Left lung (tissue), 10 donors: ENCODE data around the gene PPP2R3B. TPM values are rescaled to one million over a fixed set of nuclear protein-coding genes. Genes with fewer than 3 reads are reported as not detected.

ENCODE experiments used
- ATAC-seq: fragments of 200-7000 bp; cut with Tn5 transposase; one replicate; pipeline ENCODE4 v1.9.1; 2020; ENCODE audit warnings: moderate library complexity
- DNase-seq, 4 donors: peaks; one replicate each; pipeline ENCODE4 v3.0.0-alpha.2; 2013 to 2020
- H3K27ac ChIP-seq, 2 donors: fragments of 200-600 bp; sonication (generic) in 1 of 2; one replicate each; pipeline versions ENCODE4 v1.5.0 to v1.8.0; 2020 to 2021
- H3K27me3 ChIP-seq, 2 donors: fragments of 200-600 bp; sonication (generic) in 1 of 2; one replicate each; pipeline versions ENCODE4 v1.5.0 to v1.8.0; 2020 to 2021
- H3K36me3 ChIP-seq, 2 donors: fragments of 200-600 bp; sonication (generic) in 1 of 2; one replicate each; pipeline versions ENCODE4 v1.5.0 to v1.8.0; 2020 to 2021
- H3K4me1 ChIP-seq, 2 donors: fragments of 200-600 bp; one replicate each; pipeline ENCODE4 v1.8.0; 2021
- H3K4me3 ChIP-seq, 2 donors: fragments of 200-600 bp; sonication (generic) in 1 of 2; one replicate each; pipeline versions ENCODE4 v1.5.0 to v1.8.0; 2020 to 2021; ENCODE audit warnings: mild to moderate bottlenecking in 1 of 2
- H3K9me3 ChIP-seq, 2 donors: fragments of 200-600 bp; sonication (generic) in 1 of 2; one replicate each; pipeline versions ENCODE4 v1.5.0 to v1.8.0; 2020 to 2021
- intact Hi-C, 2 donors: fragments of 100-400 bp; cut with DNase I; formaldehyde crosslinking; loops; one replicate each; pipeline versions ENCODE4 v1.11.2 to v1.14.2; 2022
- polyA plus RNA-seq, 6 donors: library from polyadenylated mRNA; unstranded; fragments of 120-200 nt; gene quantifications; one replicate each; pipeline ENCODE4 v1.2.1, GENCODE V29; 2013; ENCODE audit not compliant: insufficient read length in 6 of 6
- total RNA-seq, 2 donors: library from RNA; stranded (reverse); fragmentation: NEBNext Ultra II Directional; extraction: Animal tissue kit (Norgen Biotek cat#: 25700); gene quantifications; one replicate each; pipeline ENCODE4 v1.2.1, GENCODE V29; 2021
- TF ChIP-seq, protein P1 (sequence below), 2 donors: fragments of 200-600 bp; sonication (generic) in 1 of 2; IDR thresholded peaks; one replicate each; pipeline versions ENCODE4 v1.5.0 to v1.8.0; 2021; ENCODE audit warnings: antibody characterized with exemption in 2 of 2
- donor health status: DM: no; HTN: yes; CAD: no.
- donor health status: DM: no; HTN: no; CAD: no.

The PPP2R3B gene
- total and polyA plus RNA-seq, 8 donors, result 11.2 to 35.2 (median 20.5) TPM

DNA sequence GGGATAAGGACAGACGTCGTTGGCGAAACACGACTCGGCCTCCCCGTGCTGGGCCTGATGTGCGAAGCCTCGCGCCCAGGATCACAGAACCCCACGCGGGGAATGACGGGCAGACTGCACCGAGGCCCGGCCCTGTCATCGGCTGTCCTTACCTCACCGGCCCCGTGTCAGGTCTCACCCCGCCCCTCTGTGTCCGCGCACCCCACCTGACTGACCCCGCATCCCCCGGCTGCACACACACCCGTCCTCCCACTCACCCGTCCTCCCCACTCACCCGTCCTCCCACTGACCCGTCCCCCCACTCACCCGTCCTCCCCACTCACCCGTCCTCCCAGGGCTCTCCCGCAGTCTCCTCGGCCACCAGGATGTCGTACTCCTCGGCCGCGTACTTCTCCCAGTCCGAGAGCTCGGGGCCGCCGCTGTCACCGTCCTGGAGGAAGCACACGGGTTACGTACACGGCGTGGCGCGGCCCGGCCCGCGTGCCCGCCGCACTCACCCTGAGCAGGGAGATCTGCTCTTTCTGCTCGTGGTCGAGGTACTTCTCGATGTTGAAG lies 48.3 kb downstream of the PPP2R3B start:
- DNase-seq, result peak in 2 of 4 donors; percentile 26 to 75
- TF ChIP-seq, protein P1, sequence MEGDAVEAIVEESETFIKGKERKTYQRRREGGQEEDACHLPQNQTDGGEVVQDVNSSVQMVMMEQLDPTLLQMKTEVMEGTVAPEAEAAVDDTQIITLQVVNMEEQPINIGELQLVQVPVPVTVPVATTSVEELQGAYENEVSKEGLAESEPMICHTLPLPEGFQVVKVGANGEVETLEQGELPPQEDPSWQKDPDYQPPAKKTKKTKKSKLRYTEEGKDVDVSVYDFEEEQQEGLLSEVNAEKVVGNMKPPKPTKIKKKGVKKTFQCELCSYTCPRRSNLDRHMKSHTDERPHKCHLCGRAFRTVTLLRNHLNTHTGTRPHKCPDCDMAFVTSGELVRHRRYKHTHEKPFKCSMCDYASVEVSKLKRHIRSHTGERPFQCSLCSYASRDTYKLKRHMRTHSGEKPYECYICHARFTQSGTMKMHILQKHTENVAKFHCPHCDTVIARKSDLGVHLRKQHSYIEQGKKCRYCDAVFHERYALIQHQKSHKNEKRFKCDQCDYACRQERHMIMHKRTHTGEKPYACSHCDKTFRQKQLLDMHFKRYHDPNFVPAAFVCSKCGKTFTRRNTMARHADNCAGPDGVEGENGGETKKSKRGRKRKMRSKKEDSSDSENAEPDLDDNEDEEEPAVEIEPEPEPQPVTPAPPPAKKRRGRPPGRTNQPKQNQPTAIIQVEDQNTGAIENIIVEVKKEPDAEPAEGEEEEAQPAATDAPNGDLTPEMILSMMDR (IDR thresholded peaks at IDR 0.05), result no peak
- no peaks in the 10 kb centered on the region for H3K27me3 ChIP-seq
- intact Hi-C loops, result no loop called here
- ATAC-seq, result no peak
- no peak overlapping the region for H3K27ac ChIP-seq
- no peaks in the 10 kb centered on the region for H3K4me1 ChIP-seq
- no peak overlapping the region for H3K4me3 ChIP-seq
- H3K36me3 ChIP-seq, result peaks cover 0 to 46% of the 10 kb centered on the region in 2 donors
- H3K9me3 ChIP-seq, result peaks cover 0 to 10% of the 10 kb centered on the region in 2 donors

DNA sequence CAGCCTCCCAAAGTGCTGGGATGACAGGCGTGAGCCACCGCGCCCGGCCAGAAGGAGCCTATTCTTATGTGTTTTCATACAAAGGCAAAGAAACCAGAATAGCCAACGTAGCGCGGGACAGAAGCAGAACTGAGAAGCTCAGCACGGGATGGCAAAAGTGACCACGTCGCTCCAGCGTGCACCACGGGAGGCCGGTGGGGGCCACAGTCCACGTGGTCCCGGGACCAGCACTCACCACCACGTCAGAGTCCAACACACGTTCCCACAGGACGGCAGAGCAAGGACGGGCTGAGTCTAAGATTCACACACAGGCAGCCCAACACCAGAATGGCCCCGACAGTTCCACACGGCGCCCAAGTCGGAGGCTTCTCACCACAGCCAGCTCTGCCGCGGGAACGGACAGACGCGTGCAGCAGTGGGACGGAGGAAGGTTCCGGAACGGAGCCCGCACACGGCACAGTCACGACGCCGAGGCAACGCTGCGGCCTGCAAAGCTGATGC lies 49.3 kb downstream of the PPP2R3B start:
- TF ChIP-seq, protein P1 (IDR thresholded peaks at IDR 0.05), result no peak
- DNase-seq (peak in 2 of 4 donors; percentile 26 to 67), ATAC-seq (no peak)
- Histone ChIP-seq H3K27me3 (peaks cover 0 to 2% of the 10 kb centered on the region in 2 donors), H3K4me3 (no peak overlapping the region), H3K4me1 (no peaks in the 10 kb centered on the region), H3K9me3 (peaks cover 0 to 10% of the 10 kb centered on the region in 2 donors), H3K27ac (no peak overlapping the region), H3K36me3 (peaks cover 0 to 54% of the 10 kb centered on the region in 2 donors)
- intact Hi-C loops, result no loop called here

DNA sequence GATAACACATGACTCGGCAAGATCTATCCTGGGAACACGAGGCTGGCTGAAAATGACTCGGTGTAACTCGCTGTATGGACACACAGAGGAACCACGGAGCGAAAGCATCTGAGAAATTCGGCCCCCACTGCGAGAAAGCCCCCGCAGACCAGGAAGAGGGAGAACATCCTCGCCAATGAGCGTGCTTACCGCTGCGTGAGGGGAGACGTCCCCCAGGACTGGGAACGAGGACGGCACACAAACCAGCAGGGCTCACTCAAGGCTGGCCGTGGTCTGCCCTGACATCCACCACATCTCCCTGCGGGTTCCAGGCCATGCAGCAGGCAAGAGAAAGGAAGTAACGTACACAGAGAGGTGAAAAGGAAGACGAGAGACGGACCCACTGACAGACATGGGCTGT lies 50.5 kb downstream of the PPP2R3B start:
- H3K9me3 ChIP-seq, result peaks cover 0 to 3% of the 10 kb centered on the region in 2 donors
- H3K27ac ChIP-seq, result no peak overlapping the region
- TF ChIP-seq, protein P1 (IDR thresholded peaks at IDR 0.05), result no peak
- H3K4me1 ChIP-seq, result peaks cover 4 to 8% of the 10 kb centered on the region in 2 donors
- H3K36me3 ChIP-seq, result peaks cover 0 to 47% of the 10 kb centered on the region in 2 donors
- intact Hi-C loops, result no loop called here
- no peak for ATAC-seq
- peak in 2 of 4 donors; percentile 9 to 55 for DNase-seq
- peaks cover 8 to 14% of the 10 kb centered on the region in 2 donors for H3K27me3 ChIP-seq
- no peak overlapping the region for H3K4me3 ChIP-seq

DNA sequence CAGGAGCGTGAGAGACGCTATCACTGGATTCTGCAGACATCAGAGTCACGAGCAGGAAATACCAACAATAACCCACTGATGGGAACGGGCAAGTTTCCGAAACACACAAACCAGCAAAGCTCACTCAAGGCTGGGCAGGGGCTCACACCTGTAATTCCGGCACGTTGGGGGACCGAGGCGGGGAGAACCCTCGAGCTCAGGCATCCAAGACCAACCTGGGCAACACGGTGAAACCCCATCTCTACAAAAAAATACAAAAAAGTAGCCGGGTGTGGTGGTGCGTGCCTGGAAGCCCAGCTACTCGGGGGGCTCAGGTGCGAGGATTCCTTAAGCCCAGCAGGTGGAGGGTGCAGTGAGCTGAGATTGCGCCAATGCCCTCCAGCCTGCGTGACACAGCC lies 51.0 kb downstream of the PPP2R3B start:
- Histone ChIP-seq H3K4me1 (peaks cover 6 to 12% of the 10 kb centered on the region in 2 donors), H3K4me3 (no peak overlapping the region), H3K27me3 (peaks cover 13 to 19% of the 10 kb centered on the region in 2 donors), H3K36me3 (peaks cover 0 to 42% of the 10 kb centered on the region in 2 donors), H3K9me3 (peaks cover 0 to 3% of the 10 kb centered on the region in 2 donors), H3K27ac (no peak overlapping the region)
- intact Hi-C loops, result no loop called here
- TF ChIP-seq, protein P1 (IDR thresholded peaks at IDR 0.05), result no peak
- no peak for ATAC-seq
- peak in 2 of 4 donors; percentile 16 to 18 for DNase-seq

DNA sequence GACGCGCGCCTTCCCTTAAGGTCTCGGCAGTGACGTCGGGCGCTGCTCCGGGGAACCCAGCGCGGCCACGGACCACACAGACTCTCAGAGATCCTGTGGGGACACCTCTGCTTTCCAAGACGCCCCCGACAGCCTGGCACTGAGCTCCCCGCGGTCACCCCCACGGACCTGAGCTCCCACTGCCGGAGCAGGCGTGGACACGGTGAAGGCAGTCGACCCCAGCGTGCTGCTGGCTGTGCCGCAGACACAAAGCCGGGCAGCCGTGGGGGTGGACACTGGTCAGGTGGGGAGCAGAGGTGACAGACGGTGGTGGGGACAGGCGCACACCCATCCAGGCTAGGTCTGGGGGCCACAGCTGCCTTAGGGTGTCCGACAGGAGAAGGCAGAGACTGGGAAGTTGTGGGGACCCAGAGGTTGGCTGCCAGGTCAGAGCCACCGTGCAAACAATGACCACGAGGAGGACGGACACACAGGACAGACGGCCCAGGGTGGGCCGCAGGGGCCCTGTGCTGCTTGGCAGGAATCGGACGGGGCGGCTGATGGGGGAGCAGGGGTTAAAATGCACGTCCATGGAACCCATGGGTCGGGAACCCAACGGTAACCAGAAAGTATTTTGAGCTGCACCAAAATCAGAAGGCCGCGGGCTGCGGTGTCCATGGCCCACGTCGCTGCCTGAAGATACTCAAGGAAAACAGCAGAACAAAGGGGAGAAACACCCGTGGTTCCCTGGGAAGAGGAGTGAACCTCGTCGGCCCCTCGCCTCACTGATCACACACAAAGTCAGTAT lies 51.5 kb downstream of the PPP2R3B start:
- TF ChIP-seq, protein P1 (IDR thresholded peaks at IDR 0.05), result no peak
- Histone ChIP-seq H3K9me3 (peaks cover 0 to 3% of the 10 kb centered on the region in 2 donors), H3K27ac (no peak overlapping the region), H3K36me3 (peaks cover 0 to 40% of the 10 kb centered on the region in 2 donors), H3K4me1 (peaks cover 6 to 15% of the 10 kb centered on the region in 2 donors), H3K27me3 (peaks cover 19 to 25% of the 10 kb centered on the region in 2 donors), H3K4me3 (no peak overlapping the region)
- DNase-seq, result peak in 2 of 4 donors; percentile 27 to 77
- no peak for ATAC-seq
- intact Hi-C loops, result no loop called here
